CD14-positive monocyte (primary cell): ENCODE measurements around the gene APCDD1. TPM values are rescaled to one million over a fixed set of nuclear protein-coding genes. Genes with fewer than 3 reads are reported as not detected.

Source experiments
- DNase-seq, 3 donors: peaks; one replicate each; pipeline ENCODE4 v3.0.0-alpha.2; 2011 to 2022
- H2AFZ ChIP-seq: 2 replicates; pipeline ENCODE4 v1.6.0; 2012; ENCODE audit warnings: mild to moderate bottlenecking, low read depth, low read length, inconsistent platforms; ENCODE audit not compliant: insufficient read depth, poor library complexity, severe bottlenecking
- H3K27ac ChIP-seq, 2 donors: 1 replicate in 1 of 2; 2 replicates in 1 of 2; pipeline ENCODE4 v1.5.1; 2012 to 2013; ENCODE audit warnings: low read length in 2 of 2, control low read depth in 1 of 2, inconsistent platforms in 1 of 2, low read depth in 1 of 2, mild to moderate bottlenecking in 1 of 2
- H3K27me3 ChIP-seq, 2 donors: one replicate each; pipeline versions ENCODE4 v1.6.0 to v1.6.1; 2011 to 2013; ENCODE audit warnings: low read length in 2 of 2; ENCODE audit not compliant: control insufficient read depth in 2 of 2, insufficient read depth in 2 of 2
- H3K36me3 ChIP-seq, 2 donors: replicated peaks in 1 of 2; 1 replicate in 1 of 2; 2 replicates in 1 of 2; pipeline versions ENCODE4 v1.5.1 to v1.6.1; 2012 to 2013; ENCODE audit warnings: low read length in 2 of 2, control low read depth in 1 of 2, inconsistent platforms in 1 of 2, mild to moderate bottlenecking in 1 of 2; ENCODE audit not compliant: insufficient read depth in 2 of 2, control insufficient read depth in 1 of 2
- H3K4me1 ChIP-seq, 2 donors: 1 replicate in 1 of 2; 2 replicates in 1 of 2; pipeline versions ENCODE4 v1.5.1 to v1.6.1; 2012 to 2013; ENCODE audit warnings: low read length in 2 of 2, control low read depth in 1 of 2, inconsistent platforms in 1 of 2, mild to moderate bottlenecking in 1 of 2, moderate library complexity in 1 of 2; ENCODE audit not compliant: insufficient read depth in 2 of 2, control insufficient read depth in 1 of 2
- H3K4me2 ChIP-seq: replicated peaks from 2 replicates; pipeline ENCODE3; 2012; ENCODE audit warnings: low read length, moderate library complexity, mild to moderate bottlenecking; ENCODE audit not compliant: poor library complexity, severe bottlenecking; ENCODE audit errors: extremely low read depth
- H3K4me3 ChIP-seq, 3 experiments: fragments of 200-600 bp in 1 of 3; sonication (generic) in 1 of 3; replicated peaks in 1 of 3; 1 replicate in 2 of 3; 2 replicates in 1 of 3; pipeline ENCODE4 v1.5.1; 2011 to 2013; ENCODE audit warnings: low read length in 3 of 3, mild to moderate bottlenecking in 3 of 3, control low read depth in 2 of 3, low read depth in 2 of 3, inconsistent platforms in 1 of 3, moderate library complexity in 1 of 3
- H3K79me2 ChIP-seq: 2 replicates; pipeline ENCODE4 v1.6.0; 2012; ENCODE audit warnings: mild to moderate bottlenecking, control low read depth, inconsistent platforms, low read length, moderate library complexity; ENCODE audit not compliant: insufficient read depth
- H3K9ac ChIP-seq: 2 replicates; pipeline ENCODE4 v1.6.0; 2017; ENCODE audit warnings: low read length, mild to moderate bottlenecking; ENCODE audit not compliant: insufficient read depth, poor library complexity, severe bottlenecking
- H3K9me3 ChIP-seq, 2 donors: replicated peaks in 1 of 2; 1 replicate in 1 of 2; 2 replicates in 1 of 2; pipeline versions ENCODE4 v1.5.1 to v1.6.1; 2012 to 2013; ENCODE audit warnings: low read length in 2 of 2, control low read depth in 1 of 2; ENCODE audit not compliant: control insufficient read depth in 1 of 2, insufficient read depth in 1 of 2
- H4K20me1 ChIP-seq: 2 replicates; pipeline ENCODE4 v1.6.0; 2012; ENCODE audit warnings: mild to moderate bottlenecking, low read length, control low read depth, moderate library complexity; ENCODE audit not compliant: insufficient read depth
- H3K27ac Mint-ChIP-seq, 7 donors: one replicate each; pipeline ENCODE4 v1.8.0; 2020; ENCODE audit warnings: mild to moderate bottlenecking in 7 of 7, mixed read lengths in 7 of 7, moderate library complexity in 6 of 7, inconsistent platforms in 2 of 7
- H3K27me3 Mint-ChIP-seq, 3 donors: one replicate each; pipeline ENCODE4 v1.8.0; 2021 to 2022; ENCODE audit warnings: low read depth in 3 of 3, mild to moderate bottlenecking in 3 of 3, mixed read lengths in 3 of 3, moderate library complexity in 3 of 3, inconsistent platforms in 1 of 3
- H3K36me3 Mint-ChIP-seq, 2 donors: one replicate each; pipeline ENCODE4 v1.8.0; 2020; ENCODE audit warnings: mixed read lengths in 2 of 2, inconsistent platforms in 1 of 2, mild to moderate bottlenecking in 1 of 2
- H3K4me1 Mint-ChIP-seq: one replicate; pipeline ENCODE4 v1.8.0; 2020; ENCODE audit warnings: mild to moderate bottlenecking, mixed read lengths
- H3K4me3 Mint-ChIP-seq, 2 donors: one replicate each; pipeline ENCODE4 v1.8.0; 2020; ENCODE audit warnings: mild to moderate bottlenecking in 2 of 2, mixed read lengths in 2 of 2, moderate library complexity in 1 of 2
- H3K9me3 Mint-ChIP-seq, 7 donors: one replicate each; pipeline ENCODE4 v1.8.0; 2020 to 2022; ENCODE audit warnings: mixed read lengths in 7 of 7, mild to moderate bottlenecking in 6 of 7, moderate library complexity in 6 of 7, inconsistent platforms in 2 of 7
- WGBS: methylation state at CpG from one replicate; pipeline ENCODE4 v1.1.5; 2013; ENCODE audit warnings: missing lambda C conversion rate; ENCODE audit not compliant: insufficient coverage; 5-methylcytosine and 5-hydroxymethylcytosine counted together
- intact Hi-C, 2 donors: fragments of 100-400 bp; cut with micrococcal nuclease; formaldehyde crosslinking; loops; one replicate each; pipeline versions ENCODE4 v1.15.0 to v1.15.1; 2023
- polyA plus RNA-seq, 3 donors: library from polyadenylated mRNA; depleted of rRNA in 1 of 3; unstranded in 2 of 3; stranded (reverse) in 1 of 3; fragments of 300-500 nt in 2 of 3; fragments of >200 nt in 1 of 3; fragmentation: Illumina TruSeq in 2 of 3; gene quantifications; 1 replicate in 2 of 3; 2 replicates in 1 of 3; pipeline ENCODE4 v1.2.3, GENCODE V29; 2012 to 2021
- TF ChIP-seq, protein P1 (sequence below): fragments of 200-600 bp; IDR thresholded peaks from one replicate; pipeline ENCODE4 v1.8.0; 2022; ENCODE audit warnings: antibody characterized with exemption, mild to moderate bottlenecking

APCDD1 gene
- polyA plus RNA-seq, 3 donors: 1.2 to 4.8 (median 1.6) TPM

DNA sequence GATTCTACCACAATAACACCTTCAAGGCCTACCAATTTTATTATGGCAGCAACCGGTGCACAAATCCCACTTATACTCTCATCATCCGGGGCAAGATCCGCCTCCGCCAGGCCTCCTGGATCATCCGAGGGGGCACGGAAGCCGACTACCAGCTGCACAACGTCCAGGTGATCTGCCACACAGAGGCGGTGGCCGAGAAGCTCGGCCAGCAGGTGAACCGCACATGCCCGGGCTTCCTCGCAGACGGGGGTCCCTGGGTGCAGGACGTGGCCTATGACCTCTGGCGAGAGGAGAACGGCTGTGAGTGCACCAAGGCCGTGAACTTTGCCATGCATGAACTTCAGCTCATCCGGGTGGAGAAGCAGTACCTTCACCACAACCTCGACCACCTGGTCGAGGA is 17.1 kb downstream of the APCDD1 start:
- intact Hi-C loops: no loop called here
- no peak for DNase-seq
- no peak overlapping the region for H3K9ac ChIP-seq

DNA sequence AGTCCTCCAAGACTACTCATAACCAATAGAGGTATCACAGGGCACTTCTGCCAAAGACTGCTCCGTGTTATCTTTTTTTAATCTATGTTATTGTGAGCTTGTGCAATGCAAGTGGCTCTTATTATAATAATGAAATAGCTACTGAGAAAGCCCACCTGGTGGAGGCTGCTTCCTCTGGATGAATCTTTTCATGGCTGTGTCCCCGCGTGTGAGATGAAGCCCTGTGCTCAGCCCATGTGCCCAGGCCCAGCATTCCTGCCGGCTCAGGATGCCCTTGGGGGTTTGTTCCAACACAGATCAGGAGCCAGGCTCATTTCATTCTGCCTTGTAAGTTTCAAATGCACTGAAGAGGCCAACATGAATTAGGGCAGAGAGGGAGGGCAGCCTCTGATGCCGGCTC is 18.7 kb downstream of the APCDD1 start:
- Histone ChIP-seq H3K36me3 (no peaks in the 10 kb centered on the region), H3K27ac (no peak overlapping the region), H3K4me1 (peaks cover 25 to 29% of the 10 kb centered on the region in 2 donors), H3K79me2 (no peaks in the 10 kb centered on the region), H3K4me3 (no peak overlapping the region), H3K9ac (no peak overlapping the region), H3K27me3 (no peaks in the 10 kb centered on the region), H4K20me1 (no peaks in the 10 kb centered on the region), H3K4me2 (no peak overlapping the region), H2AFZ (no peak overlapping the region), H3K9me3 (no peaks in the 10 kb centered on the region)
- no peak for DNase-seq
- Mint-ChIP-seq H3K36me3 (peaks cover 4 to 7% of the 10 kb centered on the region in 2 donors), H3K4me3 (no peak overlapping the region), H3K27me3 (peaks cover 0 to 13% (median 3%) of the 10 kb centered on the region in 3 donors), H3K27ac (no peak overlapping the region), H3K9me3 (no peaks in the 10 kb centered on the region), H3K4me1 (peaks cover 31% of the 10 kb centered on the region)
- WGBS: 93% methylated on average over 4 of the region's 5 CpGs
- TF ChIP-seq, protein P1, sequence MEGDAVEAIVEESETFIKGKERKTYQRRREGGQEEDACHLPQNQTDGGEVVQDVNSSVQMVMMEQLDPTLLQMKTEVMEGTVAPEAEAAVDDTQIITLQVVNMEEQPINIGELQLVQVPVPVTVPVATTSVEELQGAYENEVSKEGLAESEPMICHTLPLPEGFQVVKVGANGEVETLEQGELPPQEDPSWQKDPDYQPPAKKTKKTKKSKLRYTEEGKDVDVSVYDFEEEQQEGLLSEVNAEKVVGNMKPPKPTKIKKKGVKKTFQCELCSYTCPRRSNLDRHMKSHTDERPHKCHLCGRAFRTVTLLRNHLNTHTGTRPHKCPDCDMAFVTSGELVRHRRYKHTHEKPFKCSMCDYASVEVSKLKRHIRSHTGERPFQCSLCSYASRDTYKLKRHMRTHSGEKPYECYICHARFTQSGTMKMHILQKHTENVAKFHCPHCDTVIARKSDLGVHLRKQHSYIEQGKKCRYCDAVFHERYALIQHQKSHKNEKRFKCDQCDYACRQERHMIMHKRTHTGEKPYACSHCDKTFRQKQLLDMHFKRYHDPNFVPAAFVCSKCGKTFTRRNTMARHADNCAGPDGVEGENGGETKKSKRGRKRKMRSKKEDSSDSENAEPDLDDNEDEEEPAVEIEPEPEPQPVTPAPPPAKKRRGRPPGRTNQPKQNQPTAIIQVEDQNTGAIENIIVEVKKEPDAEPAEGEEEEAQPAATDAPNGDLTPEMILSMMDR: no peak
- intact Hi-C loops: no loop called here

More for the DNA sequence above, 17.1 kb downstream of the APCDD1 start:
- Histone ChIP-seq H3K79me2 (no peaks in the 10 kb centered on the region), H4K20me1 (no peaks in the 10 kb centered on the region), H3K4me2 (no peak overlapping the region), H3K4me3 (no peak overlapping the region), H2AFZ (no peak overlapping the region), H3K27me3 (no peaks in the 10 kb centered on the region), H3K9me3 (no peaks in the 10 kb centered on the region), H3K36me3 (no peaks in the 10 kb centered on the region), H3K27ac (no peak overlapping the region), H3K4me1 (peaks cover 14 to 18% of the 10 kb centered on the region in 2 donors)
- Mint-ChIP-seq H3K4me1 (peaks cover 18% of the 10 kb centered on the region), H3K4me3 (no peak overlapping the region), H3K36me3 (peaks cover 4 to 8% of the 10 kb centered on the region in 2 donors), H3K27me3 (peaks cover 0 to 9% (median 1%) of the 10 kb centered on the region in 3 donors), H3K27ac (peak overlapping the region in 1 of 7 donors; percentile 10), H3K9me3 (no peaks in the 10 kb centered on the region)
- over 99% methylated on average over 20 of the region's 22 CpGs for WGBS
- TF ChIP-seq, protein P1: no peak
